NB4 (cell line): ENCODE data around the gene CCL4L2.
A peak's percentile ranks its signal among the peaks of the same experiment; 100 is the strongest.
"Not testable (repeated sequence)": the region's sequence is repeated elsewhere in the genome, so short reads cannot be mapped to it uniquely, and the experiment has no call there.

Source experiments
- DNase-seq: peaks from one replicate; pipeline ENCODE4 v3.0.0; 2010; ENCODE audit warnings: low read depth
- H3K4me3 ChIP-seq: one replicate; pipeline ENCODE4 v1.5.1; 2011; ENCODE audit warnings: mild to moderate bottlenecking, low read depth, low read length, moderate library complexity
- CTCF ChIP-seq: IDR thresholded peaks from one replicate; pipeline ENCODE4 v1.5.1; 2012; ENCODE audit warnings: low read depth, low read length
- MAX ChIP-seq: IDR thresholded peaks from 2 replicates; pipeline ENCODE4 v1.6.1; 2011; ENCODE audit warnings: low read depth, low read length
- MYC ChIP-seq: IDR thresholded peaks from 2 replicates; pipeline ENCODE4 v1.6.1; 2011; ENCODE audit warnings: low read depth, low read length
- POLR2A ChIP-seq: IDR thresholded peaks from 2 replicates; pipeline ENCODE4 v1.6.1; 2011; ENCODE audit warnings: mild to moderate bottlenecking; ENCODE audit not compliant: insufficient read length; ENCODE audit errors: extremely low read depth

CCL4L2 gene

GRCh38 chr17:36213695-36214094 is 2.8 kb downstream of the CCL4L2 start:
- H3K4me3 ChIP-seq, result no peak overlapping the region
- TF ChIP-seq MYC (no peak), POLR2A (no peak), MAX (no peak)
- DNase-seq, result no peak

- TF ChIP-seq MYC, result no peak
- no peak for TF ChIP-seq MAX
- no peak for TF ChIP-seq CTCF
- TF ChIP-seq POLR2A, result no peak
- DNase-seq, result peak; percentile 46
- no peak overlapping the region for H3K4me3 ChIP-seq
Observed at GRCh38 chr17:36214918-36215317, 4.1 kb downstream of the CCL4L2 start.

GRCh38 chr17:36215406-36216308 is 4.8 kb downstream of the CCL4L2 start:
- DNase-seq, H3K4me3 ChIP-seq: not testable (repeated sequence)

- not testable (repeated sequence) for DNase-seq
Observed at GRCh38 chr17:36219556-36219955, 8.7 kb downstream of the CCL4L2 start.

GRCh38 chr17:36220737-36221580 is 10.1 kb downstream of the CCL4L2 start:
- not testable (repeated sequence) for H3K4me3 ChIP-seq, DNase-seq

More at GRCh38 chr17:36219556-36219955, 8.7 kb downstream of the CCL4L2 start:
- H3K4me3 ChIP-seq, result not testable (repeated sequence)

GRCh38 chr17:36221581-36222100 is 10.8 kb downstream of the CCL4L2 start:
- DNase-seq, H3K4me3 ChIP-seq: not testable (repeated sequence)

GRCh38 chr17:36222967-36223366 is 12.1 kb downstream of the CCL4L2 start:
- H3K4me3 ChIP-seq, result not testable (repeated sequence)
- DNase-seq, result peak; percentile 20

- not testable (repeated sequence) for DNase-seq, H3K4me3 ChIP-seq
Observed at GRCh38 chr17:36229644-36230043, 18.8 kb downstream of the CCL4L2 start.

GRCh38 chr17:36242046-36242445 is 31.2 kb downstream of the CCL4L2 start:
- not testable (repeated sequence) for H3K4me3 ChIP-seq, DNase-seq
